Measurements from ENCODE around the gene UBR3.

DNA sequence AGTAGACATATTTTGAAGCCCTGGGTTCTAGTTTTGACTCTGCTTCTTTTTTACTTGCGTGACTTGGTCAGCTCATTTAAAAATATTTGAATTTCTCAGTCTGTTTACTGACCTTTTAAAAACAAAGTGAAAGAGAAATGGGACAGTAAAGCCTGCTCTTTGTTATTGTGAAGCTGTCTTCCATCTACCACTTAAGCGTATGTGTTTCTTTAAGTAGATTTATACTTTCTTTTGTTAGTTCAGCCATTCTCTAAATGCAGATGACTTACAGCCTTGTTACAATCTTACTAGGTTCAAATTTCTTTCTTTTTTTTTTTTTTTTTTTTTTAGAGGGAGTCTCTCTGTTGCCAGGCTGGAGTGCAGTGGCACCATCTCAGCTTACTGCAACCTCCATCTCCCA, 79.5 kb downstream of the UBR3 start:
- TF ChIP-seq, protein P1, sequence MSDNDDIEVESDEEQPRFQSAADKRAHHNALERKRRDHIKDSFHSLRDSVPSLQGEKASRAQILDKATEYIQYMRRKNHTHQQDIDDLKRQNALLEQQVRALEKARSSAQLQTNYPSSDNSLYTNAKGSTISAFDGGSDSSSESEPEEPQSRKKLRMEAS (IDR thresholded peaks at IDR 0.05), result no peak
- TF ChIP-seq CREB1 (IDR thresholded peaks at IDR 0.05; ENCODE audit: low read depth) (no peak), EP300 (IDR thresholded peaks at IDR 0.05; ENCODE audit: borderline replicate concordance) (no peak), YY1 (IDR thresholded peaks at IDR 0.05; ENCODE audit: low read depth) (no peak), CEBPB (IDR thresholded peaks at IDR 0.05) (no peak), TCF12 (IDR thresholded peaks at IDR 0.05; ENCODE audit: low read depth) (no peak), ZBTB7A (IDR thresholded peaks at IDR 0.05; ENCODE audit: low read depth) (no peak), TAF1 (IDR thresholded peaks at IDR 0.05; ENCODE audit: low read depth) (no peak)
